GM12878 (cell line): ENCODE data around the gene AP2A2. TPM values are rescaled to one million over a fixed set of nuclear protein-coding genes. Genes with fewer than 3 reads are reported as not detected.
A peak's percentile ranks its signal among the peaks of the same experiment; 100 is the strongest.

Experiments
- E4F1 ChIP-seq: fragments of 450-650 bp; IDR thresholded peaks from 2 replicates; pipeline ENCODE4 v1.6.1; 2018; ENCODE audit warnings: borderline replicate concordance, mild to moderate bottlenecking; ENCODE audit not compliant: partially characterized antibody
- ESRRA ChIP-seq: IDR thresholded peaks from 2 replicates; pipeline ENCODE4 v1.6.1; 2012; ENCODE audit warnings: mild to moderate bottlenecking, low read length, improper control_type of control experiment
- FOXM1 ChIP-seq: IDR thresholded peaks from 2 replicates; pipeline ENCODE4 v1.6.1; 2012; ENCODE audit warnings: low read depth, mild to moderate bottlenecking, inconsistent platforms, low read length, moderate library complexity
- GATAD2B ChIP-seq: fragments of 450-650 bp; conservative IDR thresholded peaks from 2 replicates; pipeline ENCODE4 v1.6.1; 2017; ENCODE audit warnings: low read depth, mild to moderate bottlenecking, moderate library complexity
- HCFC1 ChIP-seq: fragments of 150-350 bp; IDR thresholded peaks from 2 replicates; pipeline ENCODE4 v1.6.1; 2014; ENCODE audit warnings: low read length
- IRF5 ChIP-seq: fragments of 450-650 bp; IDR thresholded peaks from 2 replicates; pipeline ENCODE4 v1.6.1; 2017; ENCODE audit warnings: borderline replicate concordance
- MTA3 ChIP-seq: IDR thresholded peaks from 2 replicates; pipeline ENCODE4 v1.6.1; 2012; ENCODE audit warnings: low read length, inconsistent platforms, borderline replicate concordance
- NR2C2 ChIP-seq: IDR thresholded peaks from 2 replicates; pipeline ENCODE4 v1.6.1; 2011; ENCODE audit warnings: borderline replicate concordance, low read depth; ENCODE audit not compliant: control insufficient read depth, insufficient read length
- PAX5 ChIP-seq: IDR thresholded peaks from 2 replicates; pipeline ENCODE4 v1.6.1; 2011; ENCODE audit warnings: low read depth, low read length, borderline replicate concordance
- PAX8 ChIP-seq: fragments of 450-650 bp; IDR thresholded peaks from 2 replicates; pipeline ENCODE4 v1.6.1; 2017; ENCODE audit warnings: mild to moderate bottlenecking, moderate library complexity
- RELA ChIP-seq: fragments of 450-650 bp; IDR thresholded peaks from 2 replicates; pipeline ENCODE4 v1.8.0; 2014; ENCODE audit warnings: borderline replicate concordance; ENCODE audit not compliant: partially characterized antibody
- REST ChIP-seq: IDR thresholded peaks from 2 replicates; pipeline ENCODE4 v1.6.1; 2012; ENCODE audit warnings: mild to moderate bottlenecking, low read depth, low read length
- STAT1 ChIP-seq: fragments of 450-650 bp; conservative IDR thresholded peaks from 2 replicates; pipeline ENCODE4 v1.6.1; 2014; ENCODE audit warnings: antibody characterized with exemption, mild to moderate bottlenecking
- SUZ12 ChIP-seq: fragments of 200-600 bp; sonication (generic); IDR thresholded peaks from one replicate; pipeline ENCODE4 v1.6.1; 2018; ENCODE audit warnings: antibody characterized with exemption, mild to moderate bottlenecking; ENCODE audit not compliant: unreplicated experiment
- TAF1 ChIP-seq: IDR thresholded peaks from 2 replicates; pipeline ENCODE4 v1.6.1; 2011; ENCODE audit warnings: mild to moderate bottlenecking, low read depth, low read length, borderline replicate concordance
- TARDBP ChIP-seq: IDR thresholded peaks from 2 replicates; pipeline ENCODE4 v1.6.1; 2016; ENCODE audit warnings: borderline replicate concordance
- ZNF24 ChIP-seq: fragments of 450-650 bp; IDR thresholded peaks from 2 replicates; pipeline ENCODE4 v1.6.1; 2017; ENCODE audit warnings: antibody characterized with exemption, mild to moderate bottlenecking
- ZNF592 ChIP-seq: fragments of 450-650 bp; IDR thresholded peaks from 2 replicates; pipeline ENCODE4 v1.6.1; 2017; ENCODE audit warnings: mild to moderate bottlenecking, moderate library complexity
- polyA plus RNA-seq, 11 experiments: library from polyadenylated mRNA; depleted of rRNA in 4 of 11; unstranded in 6 of 11; stranded (reverse) in 5 of 11; fragments of >200 nt; fragmentation: Nextera tagmentation in 4 of 11; fragmentation: Illumina TruSeq in 1 of 11; extraction: Ambion mirVana in 4 of 11; extraction: Trizol in 1 of 11; gene quantifications; 1 replicate in 1 of 11; 2 replicates in 10 of 11; pipeline versions ENCODE4 v1.2.1 to v1.2.3, GENCODE V29; 2011 to 2016; ENCODE audit warnings: inconsistent platforms in 2 of 11, missing spikeins in 2 of 11, low read depth in 1 of 11
- total RNA-seq, 4 experiments: library from RNA; depleted of rRNA in 3 of 4; stranded (reverse); fragments of >200 nt in 3 of 4; fragmentation: Illumina TruSeq in 1 of 4; extraction: Trizol in 1 of 4; gene quantifications; 2 replicates each; pipeline versions ENCODE4 v1.2.1 to v1.2.3, GENCODE V29; 2013 to 2021

Gene AP2A2
- total and polyA plus RNA-seq, 10 of the 15 experiments (the other 5 are each of a cell fraction or from before 2014, with no cell fraction given) = 0.58 to 48.8 (median 18.2) TPM

GRCh38 chr11:925496-926301, at the start of gene AP2A2 (continued):
- TF ChIP-seq E4F1 = no peak
- TF ChIP-seq MTA3 = no peak
- TF ChIP-seq TARDBP = 0 out of 2 replicates have a peak, but pooled peaks have one; percentile 10
- TF ChIP-seq NR2C2 = no peak
- TF ChIP-seq GATAD2B = peak; percentile 90
- no peak for TF ChIP-seq IRF5
- no peak for TF ChIP-seq REST
- TF ChIP-seq STAT1 = 0 out of 2 replicates have a peak, but pooled peaks have one; percentile 73
- TF ChIP-seq ZNF592 = 0 out of 2 replicates have a peak, but pooled peaks have one; percentile 38
- peak; percentile 78 for TF ChIP-seq ZNF24
- TF ChIP-seq PAX8 = no peak
- peak; percentile 28; the same call in 1 of the 2 replicates for TF ChIP-seq PAX5
- TF ChIP-seq TAF1 = peak; percentile 64; the same call in 1 of the 2 replicates
- TF ChIP-seq RELA = peak; percentile 10
- no peak for TF ChIP-seq ESRRA
- TF ChIP-seq HCFC1 = peak; percentile 51; the same call in 1 of the 2 replicates
- no peak for TF ChIP-seq FOXM1
- TF ChIP-seq SUZ12 = no peak
